ENCODE results near the gene FMN2. TPM values are rescaled to one million over a fixed set of nuclear protein-coding genes. Genes with fewer than 3 reads are reported as not detected.

FMN2 gene
- polyA plus RNA-seq, 6 donors from 2014 or later: not detected

- H3K27ac Mint-ChIP-seq: no peak overlapping the region
- no peak overlapping the region for H3K4me3 Mint-ChIP-seq
- no peak for ATAC-seq (ENCODE audit: low read depth in 2 of 2)
- no peak for DNase-seq
- no peaks in the 10 kb centered on the region for H3K4me1 Mint-ChIP-seq
- peaks cover 1 to 9% (median 5%) of the 10 kb centered on the region in 7 donors for H3K9me3 Mint-ChIP-seq
- H3K36me3 Mint-ChIP-seq: no peaks in the 10 kb centered on the region
- H3K27me3 Mint-ChIP-seq: no peaks in the 10 kb centered on the region
Observed at GRCh38 chr1:240201931-240202330, 110.2 kb downstream of the FMN2 start.

GRCh38 chr1:240207073-240207709 is 115.5 kb downstream of the FMN2 start:
- Mint-ChIP-seq H3K4me1 (no peaks in the 10 kb centered on the region), H3K4me3 (no peak overlapping the region), H3K9me3 (peaks cover 0 to 4% (median 1%) of the 10 kb centered on the region in 7 donors), H3K27me3 (no peaks in the 10 kb centered on the region), H3K36me3 (no peaks in the 10 kb centered on the region), H3K27ac (no peak overlapping the region)
- ATAC-seq (ENCODE audit: low read depth in 2 of 2): no peak
- no peak for DNase-seq

GRCh38 chr1:240210026-240210425 is 118.3 kb downstream of the FMN2 start:
- Mint-ChIP-seq H3K9me3 (peaks cover 0 to 2% (median 1%) of the 10 kb centered on the region in 7 donors), H3K4me3 (no peak overlapping the region), H3K27me3 (no peaks in the 10 kb centered on the region), H3K36me3 (no peaks in the 10 kb centered on the region), H3K27ac (no peak overlapping the region), H3K4me1 (no peaks in the 10 kb centered on the region)
- ATAC-seq (ENCODE audit: low read depth in 2 of 2): no peak
- DNase-seq: no peak

- ATAC-seq (ENCODE audit: low read depth in 2 of 2) (no peak), DNase-seq (no peak)
- H3K4me3 Mint-ChIP-seq: no peak overlapping the region
- H3K4me1 Mint-ChIP-seq: no peaks in the 10 kb centered on the region
- H3K27me3 Mint-ChIP-seq: no peaks in the 10 kb centered on the region
- no peak overlapping the region for H3K27ac Mint-ChIP-seq
- H3K36me3 Mint-ChIP-seq: no peaks in the 10 kb centered on the region
- peaks cover 0 to 2% (median 0%) of the 10 kb centered on the region in 7 donors for H3K9me3 Mint-ChIP-seq
Observed at GRCh38 chr1:240212556-240212955, 120.9 kb downstream of the FMN2 start.

GRCh38 chr1:240217403-240217802 is 125.7 kb downstream of the FMN2 start:
- DNase-seq (no peak), ATAC-seq (ENCODE audit: low read depth in 2 of 2) (no peak)
- H3K27me3 Mint-ChIP-seq: no peaks in the 10 kb centered on the region
- H3K27ac Mint-ChIP-seq: no peak overlapping the region
- H3K4me1 Mint-ChIP-seq: no peaks in the 10 kb centered on the region
- H3K9me3 Mint-ChIP-seq: peaks cover 0 to 5% (median 2%) of the 10 kb centered on the region in 7 donors
- no peaks in the 10 kb centered on the region for H3K36me3 Mint-ChIP-seq
- no peak overlapping the region for H3K4me3 Mint-ChIP-seq

- H3K27ac Mint-ChIP-seq: no peak overlapping the region
- ATAC-seq (ENCODE audit: low read depth in 2 of 2) (no peak), DNase-seq (no peak)
- H3K4me1 Mint-ChIP-seq: no peaks in the 10 kb centered on the region
- no peaks in the 10 kb centered on the region for H3K27me3 Mint-ChIP-seq
- H3K36me3 Mint-ChIP-seq: peaks cover 0 to 6% of the 10 kb centered on the region in 2 donors
- no peak overlapping the region for H3K4me3 Mint-ChIP-seq
- H3K9me3 Mint-ChIP-seq: peaks cover 5 to 9% (median 6%) of the 10 kb centered on the region in 7 donors
Observed at GRCh38 chr1:240219104-240219503, 127.4 kb downstream of the FMN2 start.

GRCh38 chr1:240226102-240226501 is 134.4 kb downstream of the FMN2 start:
- Mint-ChIP-seq H3K4me3 (no peak overlapping the region), H3K27ac (no peak overlapping the region), H3K9me3 (peaks cover 10 to 43% (median 31%) of the 10 kb centered on the region in 7 donors), H3K36me3 (peaks cover 0 to 12% of the 10 kb centered on the region in 2 donors), H3K4me1 (no peaks in the 10 kb centered on the region), H3K27me3 (no peaks in the 10 kb centered on the region)
- DNase-seq: no peak
- no peak for ATAC-seq (ENCODE audit: low read depth in 2 of 2)

GRCh38 chr1:240230816-240231215 is 139.1 kb downstream of the FMN2 start:
- H3K36me3 Mint-ChIP-seq: no peaks in the 10 kb centered on the region
- H3K4me1 Mint-ChIP-seq: no peaks in the 10 kb centered on the region
- no peaks in the 10 kb centered on the region for H3K27me3 Mint-ChIP-seq
- peaks cover 4 to 19% (median 14%) of the 10 kb centered on the region in 7 donors for H3K9me3 Mint-ChIP-seq
- H3K27ac Mint-ChIP-seq: no peak overlapping the region
- no peak overlapping the region for H3K4me3 Mint-ChIP-seq
- DNase-seq: no peak
- no peak for ATAC-seq (ENCODE audit: low read depth in 2 of 2)

GRCh38 chr1:240232530-240232929 is 140.8 kb downstream of the FMN2 start:
- DNase-seq (no peak), ATAC-seq (ENCODE audit: low read depth in 2 of 2) (no peak)
- Mint-ChIP-seq H3K4me1 (no peaks in the 10 kb centered on the region), H3K36me3 (no peaks in the 10 kb centered on the region), H3K27me3 (no peaks in the 10 kb centered on the region), H3K27ac (no peak overlapping the region), H3K4me3 (no peak overlapping the region), H3K9me3 (peaks cover 0 to 14% (median 3%) of the 10 kb centered on the region in 7 donors)

- H3K9me3 Mint-ChIP-seq: peaks cover 0 to 14% (median 2%) of the 10 kb centered on the region in 7 donors
- H3K36me3 Mint-ChIP-seq: no peaks in the 10 kb centered on the region
- H3K4me1 Mint-ChIP-seq: no peaks in the 10 kb centered on the region
- DNase-seq: no peak
- no peak overlapping the region for H3K27ac Mint-ChIP-seq
- no peak for ATAC-seq (ENCODE audit: low read depth in 2 of 2)
- H3K4me3 Mint-ChIP-seq: no peak overlapping the region
- no peaks in the 10 kb centered on the region for H3K27me3 Mint-ChIP-seq
Observed at GRCh38 chr1:240234485-240235210, 143.0 kb downstream of the FMN2 start.

- ATAC-seq (ENCODE audit: low read depth in 2 of 2): no peak
- H3K36me3 Mint-ChIP-seq: no peaks in the 10 kb centered on the region
- no peak overlapping the region for H3K4me3 Mint-ChIP-seq
- H3K27ac Mint-ChIP-seq: no peak overlapping the region
- H3K9me3 Mint-ChIP-seq: peaks cover 0 to 14% (median 2%) of the 10 kb centered on the region in 7 donors
- no peak for DNase-seq
- H3K27me3 Mint-ChIP-seq: no peaks in the 10 kb centered on the region
- H3K4me1 Mint-ChIP-seq: no peaks in the 10 kb centered on the region
Observed at GRCh38 chr1:240235521-240236288, 144.0 kb downstream of the FMN2 start.

GRCh38 chr1:240237305-240237721 is 145.6 kb downstream of the FMN2 start:
- no peaks in the 10 kb centered on the region for H3K36me3 Mint-ChIP-seq
- H3K9me3 Mint-ChIP-seq: peaks cover 0 to 14% (median 3%) of the 10 kb centered on the region in 7 donors
- no peaks in the 10 kb centered on the region for H3K4me1 Mint-ChIP-seq
- H3K27ac Mint-ChIP-seq: no peak overlapping the region
- ATAC-seq (ENCODE audit: low read depth in 2 of 2) (no peak), DNase-seq (no peak)
- H3K27me3 Mint-ChIP-seq: no peaks in the 10 kb centered on the region
- no peak overlapping the region for H3K4me3 Mint-ChIP-seq

- Mint-ChIP-seq H3K27me3 (no peaks in the 10 kb centered on the region), H3K27ac (no peak overlapping the region), H3K36me3 (no peaks in the 10 kb centered on the region), H3K9me3 (peaks cover 0 to 14% (median 4%) of the 10 kb centered on the region in 7 donors), H3K4me1 (no peaks in the 10 kb centered on the region), H3K4me3 (no peak overlapping the region)
- ATAC-seq (ENCODE audit: low read depth in 2 of 2) (no peak), DNase-seq (no peak)
Observed at GRCh38 chr1:240239309-240239708, 147.6 kb downstream of the FMN2 start.

- DNase-seq (no peak), ATAC-seq (ENCODE audit: low read depth in 2 of 2) (no peak)
- Mint-ChIP-seq H3K4me1 (no peaks in the 10 kb centered on the region), H3K36me3 (no peaks in the 10 kb centered on the region), H3K27ac (no peak overlapping the region), H3K9me3 (peaks cover 0 to 10% (median 5%) of the 10 kb centered on the region in 7 donors), H3K27me3 (no peaks in the 10 kb centered on the region), H3K4me3 (no peak overlapping the region)
Observed at GRCh38 chr1:240241278-240241677, 149.6 kb downstream of the FMN2 start.

All from naive B cell (primary cell).